ENCODE measurements around the gene PTGIR. TPM values are rescaled to one million over a fixed set of nuclear protein-coding genes. Genes with fewer than 3 reads are reported as not detected.

PTGIR gene
- polyA plus RNA-seq, 1 experiment, result 27.8 TPM

GRCh38 chr19:46586294-46586693 is 38.6 kb downstream of the PTGIR start:
- Histone ChIP-seq H3K4me3 (ENCODE audit: low read depth, low read length) (no peak overlapping the region), H3K36me3 (ENCODE audit: control insufficient read depth, insufficient read depth, low read length) (no peaks in the 10 kb centered on the region), H3K27me3 (ENCODE audit: control insufficient read depth, insufficient read depth, low read length) (no peaks in the 10 kb centered on the region; the same call in 1 of the 2 replicates)
- CTCF ChIA-PET, result no interaction called here
- POLR2A ChIA-PET, result no interaction called here
- no peak for DNase-seq (ENCODE audit: low read depth)
- TF ChIP-seq, protein P1, sequence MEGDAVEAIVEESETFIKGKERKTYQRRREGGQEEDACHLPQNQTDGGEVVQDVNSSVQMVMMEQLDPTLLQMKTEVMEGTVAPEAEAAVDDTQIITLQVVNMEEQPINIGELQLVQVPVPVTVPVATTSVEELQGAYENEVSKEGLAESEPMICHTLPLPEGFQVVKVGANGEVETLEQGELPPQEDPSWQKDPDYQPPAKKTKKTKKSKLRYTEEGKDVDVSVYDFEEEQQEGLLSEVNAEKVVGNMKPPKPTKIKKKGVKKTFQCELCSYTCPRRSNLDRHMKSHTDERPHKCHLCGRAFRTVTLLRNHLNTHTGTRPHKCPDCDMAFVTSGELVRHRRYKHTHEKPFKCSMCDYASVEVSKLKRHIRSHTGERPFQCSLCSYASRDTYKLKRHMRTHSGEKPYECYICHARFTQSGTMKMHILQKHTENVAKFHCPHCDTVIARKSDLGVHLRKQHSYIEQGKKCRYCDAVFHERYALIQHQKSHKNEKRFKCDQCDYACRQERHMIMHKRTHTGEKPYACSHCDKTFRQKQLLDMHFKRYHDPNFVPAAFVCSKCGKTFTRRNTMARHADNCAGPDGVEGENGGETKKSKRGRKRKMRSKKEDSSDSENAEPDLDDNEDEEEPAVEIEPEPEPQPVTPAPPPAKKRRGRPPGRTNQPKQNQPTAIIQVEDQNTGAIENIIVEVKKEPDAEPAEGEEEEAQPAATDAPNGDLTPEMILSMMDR (IDR thresholded peaks at IDR 0.05; ENCODE audit: insufficient read depth, low read depth, low read length), result no peak

- ChIA-PET CTCF (interaction anchor here (1.0 kb wide), 1 partner anchor 42 kb away, joined by 4 read pairs; no protein-coding TSS in a partner anchor), POLR2A (no interaction called here)
- no peaks in the 10 kb centered on the region; the same call in 1 of the 2 replicates for H3K27me3 ChIP-seq (ENCODE audit: control insufficient read depth, insufficient read depth, low read length)
- DNase-seq (ENCODE audit: low read depth), result no peak
- TF ChIP-seq, protein P1 (IDR thresholded peaks at IDR 0.05; ENCODE audit: insufficient read depth, low read depth, low read length), result no peak
- no peak overlapping the region for H3K4me3 ChIP-seq (ENCODE audit: low read depth, low read length)
- H3K36me3 ChIP-seq (ENCODE audit: control insufficient read depth, insufficient read depth, low read length), result no peaks in the 10 kb centered on the region
These were observed 39.4 kb downstream of the PTGIR start for GRCh38 chr19:46585539-46585938.

DNA sequence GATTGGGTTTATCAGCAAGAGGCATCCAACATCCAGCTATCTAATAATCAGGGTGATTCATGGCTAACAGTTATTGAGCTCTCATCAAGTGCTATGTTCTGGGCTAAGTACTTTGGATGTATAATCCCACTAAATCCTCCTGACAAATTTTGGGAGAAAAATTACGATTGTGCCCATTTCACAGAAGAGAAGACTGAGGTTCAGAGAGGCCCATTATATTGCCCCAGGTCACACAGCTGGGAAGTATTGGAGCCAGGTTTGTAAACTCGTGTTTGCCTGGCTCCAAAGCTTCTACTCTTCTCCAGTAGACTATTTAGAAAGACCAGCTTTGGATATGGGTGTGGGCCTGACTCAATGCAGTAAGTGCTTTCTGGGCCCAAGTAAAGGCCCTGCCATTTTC is 44.6 kb downstream of the PTGIR start:
- CTCF ChIA-PET, result interaction anchor here (0.9 kb wide), 2 partner anchors 30 to 43 kb away, joined by 3 read pairs; no protein-coding TSS in a partner anchor
- Histone ChIP-seq H3K4me3 (ENCODE audit: low read depth, low read length) (no peak overlapping the region), H3K27me3 (ENCODE audit: control insufficient read depth, insufficient read depth, low read length) (no peaks in the 10 kb centered on the region; the same call in none of the 2 replicates), H3K36me3 (ENCODE audit: control insufficient read depth, insufficient read depth, low read length) (no peaks in the 10 kb centered on the region)
- POLR2A ChIA-PET, result no interaction called here
- TF ChIP-seq, protein P1 (IDR thresholded peaks at IDR 0.05; ENCODE audit: insufficient read depth, low read depth, low read length), result no peak
- DNase-seq (ENCODE audit: low read depth), result no peak

GRCh38 chr19:46579361-46579879 is 45.5 kb downstream of the PTGIR start:
- no peak for DNase-seq (ENCODE audit: low read depth)
- POLR2A ChIA-PET, result no interaction called here
- Histone ChIP-seq H3K4me3 (ENCODE audit: low read depth, low read length) (no peak overlapping the region), H3K27me3 (ENCODE audit: control insufficient read depth, insufficient read depth, low read length) (no peaks in the 10 kb centered on the region; the same call in none of the 2 replicates), H3K36me3 (ENCODE audit: control insufficient read depth, insufficient read depth, low read length) (no peaks in the 10 kb centered on the region)
- CTCF ChIA-PET, result interaction anchor here (0.6 to 0.9 kb wide), 4 partner anchors 8 to 42 kb away, joined by 3 read pairs; no protein-coding TSS in a partner anchor
- TF ChIP-seq, protein P1 (IDR thresholded peaks at IDR 0.05; ENCODE audit: insufficient read depth, low read depth, low read length), result peak; percentile 38; the same call in 1 of the 2 replicates

- ChIA-PET CTCF (no interaction called here), POLR2A (no interaction called here)
- no peak for DNase-seq (ENCODE audit: low read depth)
- no peaks in the 10 kb centered on the region; the same call in none of the 2 replicates for H3K27me3 ChIP-seq (ENCODE audit: control insufficient read depth, insufficient read depth, low read length)
- H3K4me3 ChIP-seq (ENCODE audit: low read depth, low read length), result no peak overlapping the region
- H3K36me3 ChIP-seq (ENCODE audit: control insufficient read depth, insufficient read depth, low read length), result no peaks in the 10 kb centered on the region
- TF ChIP-seq, protein P1 (IDR thresholded peaks at IDR 0.05; ENCODE audit: insufficient read depth, low read depth, low read length), result no peak
These were observed 46.4 kb downstream of the PTGIR start for GRCh38 chr19:46578450-46578849.

Data from BJ (cell line).